ENCODE measurements around the gene UBE2D2.
"Not testable (repeated sequence)": the region's sequence is repeated elsewhere in the genome, so short reads cannot be mapped to it uniquely, and the experiment has no call there.

The UBE2D2 gene

GRCh38 chr5:139611703-139612584 lies 50.8 kb downstream of the UBE2D2 start:
- in situ Hi-C loops (cut with HindIII; ENCODE audit: low sequenced_read_pairs) = no loop called here
- TF ChIP-seq CTCF (IDR thresholded peaks at IDR 0.05; ENCODE audit: low read depth, low read length) = no peak
- no peak for DNase-seq (ENCODE audit: low read depth, low spot score)
- H3K4me3 ChIP-seq (ENCODE audit: low read depth, low read length) = no peak overlapping the region

- DNase-seq (ENCODE audit: low read depth, low spot score) = no peak
- TF ChIP-seq CTCF (IDR thresholded peaks at IDR 0.05; ENCODE audit: low read depth, low read length) = no peak
- in situ Hi-C loops (cut with HindIII; ENCODE audit: low sequenced_read_pairs) = no loop called here
- H3K4me3 ChIP-seq (ENCODE audit: low read depth, low read length) = no peak overlapping the region
Measured at GRCh38 chr5:139619861-139620260, 58.7 kb downstream of the UBE2D2 start.

DNA sequence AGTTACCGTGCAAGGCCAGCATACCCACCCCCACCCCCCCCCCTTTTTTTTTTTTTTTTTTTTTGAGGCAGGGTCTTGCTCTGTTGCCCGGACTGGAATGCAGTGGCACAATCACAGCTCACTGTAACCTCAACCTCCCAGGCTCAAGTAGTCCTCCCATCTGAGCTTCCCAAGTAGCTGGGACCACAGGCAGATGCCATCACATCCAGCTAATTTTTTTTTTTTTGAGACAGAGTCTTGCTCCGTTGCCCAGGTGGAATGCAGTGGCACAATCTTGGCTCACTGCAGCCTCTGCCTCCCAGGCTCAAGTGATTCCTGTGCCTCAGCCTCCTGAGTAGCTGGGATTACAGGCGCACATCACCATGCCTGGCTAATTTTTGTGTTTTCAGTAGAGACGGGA lies 64.3 kb downstream of the UBE2D2 start:
- H3K4me3 ChIP-seq (ENCODE audit: low read depth, low read length); DNase-seq (ENCODE audit: low read depth, low spot score): not testable (repeated sequence)
- in situ Hi-C loops (cut with HindIII; ENCODE audit: low sequenced_read_pairs) = loop anchor here (25.0 kb wide), 1 partner anchor 137 kb away; no protein-coding TSS in a partner anchor

- DNase-seq (ENCODE audit: low read depth, low spot score) = no peak
- in situ Hi-C loops (cut with HindIII; ENCODE audit: low sequenced_read_pairs) = loop anchor here (25.0 kb wide), 1 partner anchor 131 kb away; no protein-coding TSS in a partner anchor
- no peak overlapping the region for H3K4me3 ChIP-seq (ENCODE audit: low read depth, low read length)
- no peak for TF ChIP-seq CTCF (IDR thresholded peaks at IDR 0.05; ENCODE audit: low read depth, low read length)
Measured at GRCh38 chr5:139630855-139631254, 69.7 kb downstream of the UBE2D2 start.

- H3K4me3 ChIP-seq (ENCODE audit: low read depth, low read length) = no peak overlapping the region
- no peak for DNase-seq (ENCODE audit: low read depth, low spot score)
- in situ Hi-C loops (cut with HindIII; ENCODE audit: low sequenced_read_pairs) = loop anchor here (25.0 kb wide), 1 partner anchor 131 kb away; no protein-coding TSS in a partner anchor
- TF ChIP-seq CTCF (IDR thresholded peaks at IDR 0.05; ENCODE audit: low read depth, low read length) = no peak
Measured at GRCh38 chr5:139631520-139632165, 70.5 kb downstream of the UBE2D2 start.

- in situ Hi-C loops (cut with HindIII; ENCODE audit: low sequenced_read_pairs) = loop anchor here (25.0 kb wide), 1 partner anchor 129 kb away; no protein-coding TSS in a partner anchor
- DNase-seq (ENCODE audit: low read depth, low spot score) = peak; percentile 75
- H3K4me3 ChIP-seq (ENCODE audit: low read depth, low read length) = no peak overlapping the region
- peak; percentile 98 for TF ChIP-seq CTCF (IDR thresholded peaks at IDR 0.05; ENCODE audit: low read depth, low read length)
Measured at GRCh38 chr5:139633295-139634027, 72.3 kb downstream of the UBE2D2 start.

Data from astrocyte of the spinal cord (primary cell).